Body of pancreas (tissue), 4 donors: ENCODE results near the gene ZNF385D.

Source experiments
- POLR2A ChIP-seq, 3 donors: fragments of 450-650 bp; IDR thresholded peaks; one replicate each; pipeline ENCODE4 v1.6.1; 2016; ENCODE audit warnings: antibody characterized with exemption in 3 of 3, mild to moderate bottlenecking in 2 of 3
- TF ChIP-seq, protein P1 (sequence below), 7 experiments: fragments of 450-650 bp in 4 of 7; fragments of 200-600 bp in 3 of 7; sonication (generic) in 3 of 7; IDR thresholded peaks; one replicate each; pipeline ENCODE4 v1.5.1; 2016 to 2019; ENCODE audit warnings: antibody characterized with exemption in 7 of 7

DNA sequence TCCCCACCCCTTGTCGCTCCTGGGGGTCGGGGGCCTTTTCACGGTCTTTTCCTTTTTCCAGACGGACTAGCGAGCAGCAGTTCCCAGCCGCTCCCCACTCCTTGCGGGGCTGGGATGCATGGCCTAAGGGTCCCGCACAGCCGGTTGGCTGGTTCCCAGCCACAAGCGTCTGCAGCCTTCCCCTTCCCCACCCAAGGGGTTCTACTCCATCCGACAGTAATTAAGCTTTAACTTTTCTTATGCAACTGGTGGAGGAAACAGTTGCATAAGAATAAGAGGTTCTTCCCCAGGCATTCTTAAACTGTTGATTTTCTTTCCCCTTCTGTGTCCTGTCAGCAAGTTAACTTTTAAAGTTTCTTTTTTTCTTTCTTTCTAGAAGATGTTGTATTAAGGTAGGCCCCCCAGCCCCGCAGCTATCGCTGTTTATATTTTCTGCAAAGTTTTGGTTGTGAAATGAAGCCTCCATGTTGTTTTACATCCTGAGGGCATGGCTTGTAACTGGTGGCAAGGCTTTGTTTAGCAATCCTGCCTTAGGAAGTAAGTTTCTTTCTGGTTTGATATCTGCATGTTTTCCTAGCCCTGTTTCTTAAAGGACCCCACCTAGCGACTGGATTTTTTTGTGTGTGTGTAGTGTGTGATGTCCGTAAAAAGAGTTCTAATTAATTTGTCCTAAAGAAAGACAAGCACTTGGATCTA lies 207.5 kb downstream of the ZNF385D start:
- TF ChIP-seq, protein P1, sequence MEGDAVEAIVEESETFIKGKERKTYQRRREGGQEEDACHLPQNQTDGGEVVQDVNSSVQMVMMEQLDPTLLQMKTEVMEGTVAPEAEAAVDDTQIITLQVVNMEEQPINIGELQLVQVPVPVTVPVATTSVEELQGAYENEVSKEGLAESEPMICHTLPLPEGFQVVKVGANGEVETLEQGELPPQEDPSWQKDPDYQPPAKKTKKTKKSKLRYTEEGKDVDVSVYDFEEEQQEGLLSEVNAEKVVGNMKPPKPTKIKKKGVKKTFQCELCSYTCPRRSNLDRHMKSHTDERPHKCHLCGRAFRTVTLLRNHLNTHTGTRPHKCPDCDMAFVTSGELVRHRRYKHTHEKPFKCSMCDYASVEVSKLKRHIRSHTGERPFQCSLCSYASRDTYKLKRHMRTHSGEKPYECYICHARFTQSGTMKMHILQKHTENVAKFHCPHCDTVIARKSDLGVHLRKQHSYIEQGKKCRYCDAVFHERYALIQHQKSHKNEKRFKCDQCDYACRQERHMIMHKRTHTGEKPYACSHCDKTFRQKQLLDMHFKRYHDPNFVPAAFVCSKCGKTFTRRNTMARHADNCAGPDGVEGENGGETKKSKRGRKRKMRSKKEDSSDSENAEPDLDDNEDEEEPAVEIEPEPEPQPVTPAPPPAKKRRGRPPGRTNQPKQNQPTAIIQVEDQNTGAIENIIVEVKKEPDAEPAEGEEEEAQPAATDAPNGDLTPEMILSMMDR (IDR thresholded peaks at IDR 0.05), result no peak
- no peak for TF ChIP-seq POLR2A (IDR thresholded peaks at IDR 0.05)
